Measurements from ENCODE around the gene OLFM3.

The OLFM3 gene

GRCh38 chr1:101911894-101912293, 84.8 kb downstream of the OLFM3 start:
- DNase-seq (ENCODE audit: low read depth): no peak
- no peak overlapping the region for H3K4me3 ChIP-seq (ENCODE audit: low read length)
- no peak for TF ChIP-seq CTCF (IDR thresholded peaks at IDR 0.05; ENCODE audit: insufficient read depth, low read depth, low read length, missing control alignments)

GRCh38 chr1:101908980-101909379, 87.7 kb downstream of the OLFM3 start:
- DNase-seq (ENCODE audit: low read depth): no peak
- TF ChIP-seq CTCF (IDR thresholded peaks at IDR 0.05; ENCODE audit: insufficient read depth, low read depth, low read length, missing control alignments): no peak
- H3K4me3 ChIP-seq (ENCODE audit: low read length): no peak overlapping the region

GRCh38 chr1:101907264-101907663, 89.5 kb downstream of the OLFM3 start:
- no peak for TF ChIP-seq CTCF (IDR thresholded peaks at IDR 0.05; ENCODE audit: insufficient read depth, low read depth, low read length, missing control alignments)
- no peak overlapping the region for H3K4me3 ChIP-seq (ENCODE audit: low read length)
- DNase-seq (ENCODE audit: low read depth): no peak

GRCh38 chr1:101905283-101905835, 91.4 kb downstream of the OLFM3 start:
- no peak for DNase-seq (ENCODE audit: low read depth)
- H3K4me3 ChIP-seq (ENCODE audit: low read length): no peak overlapping the region
- TF ChIP-seq CTCF (IDR thresholded peaks at IDR 0.05; ENCODE audit: insufficient read depth, low read depth, low read length, missing control alignments): no peak

GRCh38 chr1:101902199-101902598, 94.5 kb downstream of the OLFM3 start:
- H3K4me3 ChIP-seq (ENCODE audit: low read length): no peak overlapping the region
- no peak for DNase-seq (ENCODE audit: low read depth)
- no peak for TF ChIP-seq CTCF (IDR thresholded peaks at IDR 0.05; ENCODE audit: insufficient read depth, low read depth, low read length, missing control alignments)

GRCh38 chr1:101898137-101898536, 98.6 kb downstream of the OLFM3 start:
- no peak for TF ChIP-seq CTCF (IDR thresholded peaks at IDR 0.05; ENCODE audit: insufficient read depth, low read depth, low read length, missing control alignments)
- DNase-seq (ENCODE audit: low read depth): no peak
- H3K4me3 ChIP-seq (ENCODE audit: low read length): no peak overlapping the region

- TF ChIP-seq CTCF (IDR thresholded peaks at IDR 0.05; ENCODE audit: insufficient read depth, low read depth, low read length, missing control alignments): no peak
- DNase-seq (ENCODE audit: low read depth): no peak
- no peak overlapping the region for H3K4me3 ChIP-seq (ENCODE audit: low read length)
These were observed 112.1 kb downstream of the OLFM3 start for GRCh38 chr1:101884621-101885020.

Measured in epithelial cell of esophagus (primary cell).